HG03342 (cell line): Measurements from ENCODE around the gene ADAM17.
"Not testable (repeated sequence)": the region's sequence is repeated elsewhere in the genome, so short reads cannot be mapped to it uniquely, and the experiment has no call there.

Source experiments
- ATAC-seq: cut with Tn5 transposase; IDR thresholded peaks from one replicate; pipeline ENCODE4 v1.9.1; 2021; ENCODE audit warnings: mild to moderate bottlenecking, moderate library complexity; ENCODE audit not compliant: unreplicated experiment

ADAM17 gene

GRCh38 chr2:9555297-9556120 is at the start of gene ADAM17:
Gene ADAM17 (minus strand): TSS chr2:9555830. CDS start chr2:9555605, 225 bp downstream.
- peak; percentile 80 for ATAC-seq

GRCh38 chr2:9602412-9602811 is 46.8 kb upstream of the ADAM17 start:
- no peak for ATAC-seq

GRCh38 chr2:9601397-9601796 is 45.8 kb upstream of the ADAM17 start:
- no peak for ATAC-seq

GRCh38 chr2:9599430-9599829 is 43.8 kb upstream of the ADAM17 start:
- ATAC-seq: no peak

GRCh38 chr2:9596621-9597311 is 41.1 kb upstream of the ADAM17 start:
- no peak for ATAC-seq

GRCh38 chr2:9595746-9596145 is 40.1 kb upstream of the ADAM17 start:
- ATAC-seq: no peak

GRCh38 chr2:9595256-9595655 is 39.6 kb upstream of the ADAM17 start:
- not testable (repeated sequence) for ATAC-seq

- ATAC-seq: peak; percentile 56
Observed at GRCh38 chr2:9594366-9595054, 38.9 kb upstream of the ADAM17 start.

GRCh38 chr2:9593925-9594324 is 38.3 kb upstream of the ADAM17 start:
- ATAC-seq: no peak

- no peak for ATAC-seq
Observed at GRCh38 chr2:9592699-9593098, 37.1 kb upstream of the ADAM17 start.

GRCh38 chr2:9590641-9591040 is 35.0 kb upstream of the ADAM17 start:
- no peak for ATAC-seq

- no peak for ATAC-seq
Observed at GRCh38 chr2:9586465-9586864, 30.8 kb upstream of the ADAM17 start.

- no peak for ATAC-seq
Observed at GRCh38 chr2:9585486-9585885, 29.9 kb upstream of the ADAM17 start.

GRCh38 chr2:9584902-9585301 is 29.3 kb upstream of the ADAM17 start:
- ATAC-seq: not testable (repeated sequence)

- ATAC-seq: no peak
Observed at GRCh38 chr2:9582624-9583023, 27.0 kb upstream of the ADAM17 start.

- ATAC-seq: no peak
Observed at GRCh38 chr2:9578467-9579235, 23.0 kb upstream of the ADAM17 start.

- no peak for ATAC-seq
Observed at GRCh38 chr2:9574331-9574730, 18.7 kb upstream of the ADAM17 start.

GRCh38 chr2:9573840-9574239 is 18.2 kb upstream of the ADAM17 start:
- no peak for ATAC-seq

- ATAC-seq: no peak
Observed at GRCh38 chr2:9573013-9573720, 17.5 kb upstream of the ADAM17 start.
